Activated CD8-positive, alpha-beta memory T cell treated with anti-CD3 and anti-CD28 coated beads, Interleukin-2, amount 50 U/mL, for 1 hour (primary cell): ENCODE measurements around the gene TRIM62.

ENCODE experiments used
- DNase-seq: peaks from one replicate; pipeline ENCODE4 v3.0.0-alpha.2; 2020; ENCODE audit errors: extremely low read depth

Gene TRIM62

DNA sequence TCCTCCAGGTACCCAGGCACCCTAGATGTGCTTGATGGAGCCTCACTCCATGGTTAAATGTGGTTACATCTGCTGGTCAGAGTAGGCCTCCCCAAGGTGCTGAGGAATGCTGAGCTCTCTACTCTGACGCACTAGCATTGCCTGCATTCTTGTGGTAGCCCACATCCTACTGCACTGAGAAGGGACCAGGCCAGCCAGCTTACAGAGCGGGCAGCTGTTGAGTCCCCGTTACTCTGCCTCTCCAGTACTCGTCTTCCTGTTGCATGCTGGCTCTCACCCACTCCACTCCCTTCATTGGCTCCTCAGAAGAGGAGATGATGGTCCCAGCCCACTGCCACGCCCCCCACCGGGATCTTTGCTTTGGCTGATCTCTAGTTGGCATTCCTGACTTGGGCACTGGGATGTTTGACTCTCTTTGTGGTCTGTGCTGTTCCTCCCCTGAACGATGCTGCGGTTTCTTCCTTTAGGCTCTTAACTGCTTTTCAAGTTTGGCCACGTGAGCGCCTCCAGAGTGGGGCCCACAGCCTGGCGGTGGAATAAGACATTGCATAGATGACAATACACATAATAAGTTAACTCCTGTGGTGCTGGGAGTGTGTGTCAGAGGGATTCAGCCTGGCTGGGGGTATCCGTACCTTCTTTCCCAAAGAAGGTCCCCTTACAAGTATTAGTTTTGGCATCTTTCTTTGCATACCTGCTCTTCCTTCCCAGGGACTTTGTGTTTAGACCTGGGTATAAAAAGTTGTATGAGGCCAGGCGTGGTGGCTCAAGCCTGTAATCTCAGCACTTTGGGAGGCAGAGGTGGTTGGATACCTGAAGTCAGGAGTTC is 82.3 kb downstream of the TRIM62 start:
- DNase-seq: peak; percentile 45

DNA sequence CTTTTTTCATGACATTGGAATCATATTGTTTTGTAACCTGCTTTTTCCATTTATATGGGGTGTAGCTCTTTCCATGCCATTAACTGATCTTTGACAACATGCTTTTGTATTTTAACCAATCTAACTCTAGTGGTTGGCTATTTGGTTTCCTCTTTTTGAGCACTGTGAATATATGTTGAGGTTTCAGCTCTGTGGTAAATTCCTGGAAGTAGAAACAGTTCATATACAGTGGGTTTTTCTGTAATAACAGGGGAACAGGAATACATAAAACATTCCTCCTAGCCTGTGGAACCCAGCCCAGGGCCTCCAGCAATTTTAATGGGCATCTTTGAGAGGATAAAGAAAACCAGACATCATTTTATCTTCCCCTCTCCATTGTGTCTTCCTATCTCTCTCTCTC is 83.5 kb downstream of the TRIM62 start:
- DNase-seq: no peak

DNA sequence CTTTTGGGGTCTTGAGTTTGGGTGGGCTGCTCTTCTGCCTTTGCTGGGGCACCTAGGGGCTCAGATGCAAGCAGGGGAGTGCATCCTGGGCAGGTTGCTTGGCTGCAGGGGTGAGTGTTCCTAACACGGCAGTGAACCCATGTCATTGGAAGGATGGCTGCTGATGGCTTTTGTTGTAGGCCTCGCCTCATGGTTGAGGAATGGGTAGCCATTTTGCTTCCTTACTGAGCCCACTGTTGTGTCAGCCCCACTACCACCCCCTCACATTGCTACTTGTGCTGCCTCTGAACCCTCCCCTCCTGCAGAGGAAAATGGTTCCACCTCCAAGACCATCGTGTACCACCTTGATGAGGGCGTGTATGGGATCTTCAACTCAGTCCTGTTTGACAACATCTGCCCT is 84.1 kb downstream of the TRIM62 start:
- no peak for DNase-seq

DNA sequence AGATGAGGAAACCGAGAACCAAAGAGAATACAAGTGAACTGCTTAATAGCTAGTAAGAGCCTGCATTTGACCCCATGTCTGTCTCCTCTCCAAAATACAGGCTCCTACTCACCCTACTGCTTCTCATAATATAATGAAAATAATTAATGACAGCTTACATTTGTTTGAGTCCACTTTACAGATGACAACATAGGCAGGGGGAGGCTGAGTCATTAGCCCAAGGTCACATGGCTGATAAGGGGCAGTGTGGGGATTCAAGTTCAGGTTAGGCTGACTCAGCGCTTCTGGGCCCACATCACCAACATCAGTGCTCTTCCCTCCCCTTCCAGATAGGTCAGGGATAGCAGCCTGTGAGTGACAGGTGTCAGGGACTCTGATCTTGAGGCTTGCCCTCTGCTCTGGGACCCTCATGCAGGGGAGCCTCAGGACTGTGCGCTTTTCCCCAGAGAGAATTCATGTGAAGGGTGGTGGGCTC is 84.7 kb downstream of the TRIM62 start:
- DNase-seq: no peak

DNA sequence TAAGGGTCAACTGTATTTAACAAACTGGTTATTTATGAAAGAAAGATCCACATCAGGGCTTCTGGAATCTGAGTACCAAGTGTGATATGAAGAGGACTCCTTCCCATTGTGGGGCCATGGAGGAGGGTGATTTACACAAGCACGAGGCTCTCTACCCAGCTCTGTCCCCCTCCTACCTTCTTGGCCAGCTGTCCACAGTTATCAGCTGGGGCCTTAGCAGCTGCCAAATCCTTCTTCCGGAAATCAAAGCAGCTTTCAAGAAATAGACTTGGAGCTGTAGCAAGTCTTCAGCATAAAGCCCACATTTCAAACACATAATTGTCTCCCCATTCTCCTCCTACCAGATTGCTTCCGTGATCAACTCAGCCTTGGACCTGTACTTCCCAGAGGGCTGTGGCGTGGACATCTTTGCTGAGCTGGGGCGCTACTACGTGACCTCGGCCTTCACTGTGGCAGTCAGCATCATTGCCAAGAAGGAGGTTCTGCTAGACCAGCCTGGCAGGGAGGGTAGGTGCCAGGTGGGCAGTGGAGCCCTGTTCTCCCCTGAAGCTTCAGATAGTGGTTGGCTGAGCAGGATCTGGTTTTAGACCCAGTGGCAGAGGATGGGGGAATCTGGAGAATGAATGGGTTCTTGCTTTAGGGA is 85.4 kb downstream of the TRIM62 start:
- DNase-seq: no peak
